GM12874 (cell line): ENCODE results near the gene FRMD4B.

ENCODE experiments used
- TF ChIP-seq, protein P1 (sequence below): IDR thresholded peaks from 2 replicates; pipeline ENCODE4 v1.5.1; 2011; ENCODE audit warnings: low read depth, mild to moderate bottlenecking, control low read depth, low read length, moderate library complexity; ENCODE audit not compliant: insufficient read depth

The FRMD4B gene

DNA sequence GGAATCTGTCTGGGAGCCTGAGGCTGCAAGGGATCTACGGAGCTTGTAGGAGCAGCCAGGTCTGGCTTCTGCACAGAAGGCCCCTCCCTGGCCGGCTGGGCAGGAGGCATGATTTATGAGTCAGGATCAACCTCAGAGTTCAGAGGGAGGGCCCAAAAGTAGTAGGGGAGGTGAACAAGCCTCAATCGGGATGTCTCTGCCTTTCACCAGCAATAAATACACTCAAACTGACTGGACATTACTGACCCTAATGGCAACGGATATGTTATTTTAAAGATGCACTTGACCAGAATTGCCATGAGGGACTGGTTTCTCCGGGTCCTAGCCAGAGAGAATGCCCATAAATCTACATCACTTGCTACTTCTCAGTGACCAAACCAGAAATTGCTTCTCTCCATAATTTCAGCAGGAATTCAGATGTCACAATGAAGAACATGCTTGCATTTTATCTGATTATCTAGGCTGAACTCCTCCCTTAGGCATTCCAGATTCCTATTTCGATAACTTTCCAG is 153.9 kb downstream of the FRMD4B start:
- TF ChIP-seq, protein P1, sequence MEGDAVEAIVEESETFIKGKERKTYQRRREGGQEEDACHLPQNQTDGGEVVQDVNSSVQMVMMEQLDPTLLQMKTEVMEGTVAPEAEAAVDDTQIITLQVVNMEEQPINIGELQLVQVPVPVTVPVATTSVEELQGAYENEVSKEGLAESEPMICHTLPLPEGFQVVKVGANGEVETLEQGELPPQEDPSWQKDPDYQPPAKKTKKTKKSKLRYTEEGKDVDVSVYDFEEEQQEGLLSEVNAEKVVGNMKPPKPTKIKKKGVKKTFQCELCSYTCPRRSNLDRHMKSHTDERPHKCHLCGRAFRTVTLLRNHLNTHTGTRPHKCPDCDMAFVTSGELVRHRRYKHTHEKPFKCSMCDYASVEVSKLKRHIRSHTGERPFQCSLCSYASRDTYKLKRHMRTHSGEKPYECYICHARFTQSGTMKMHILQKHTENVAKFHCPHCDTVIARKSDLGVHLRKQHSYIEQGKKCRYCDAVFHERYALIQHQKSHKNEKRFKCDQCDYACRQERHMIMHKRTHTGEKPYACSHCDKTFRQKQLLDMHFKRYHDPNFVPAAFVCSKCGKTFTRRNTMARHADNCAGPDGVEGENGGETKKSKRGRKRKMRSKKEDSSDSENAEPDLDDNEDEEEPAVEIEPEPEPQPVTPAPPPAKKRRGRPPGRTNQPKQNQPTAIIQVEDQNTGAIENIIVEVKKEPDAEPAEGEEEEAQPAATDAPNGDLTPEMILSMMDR: no peak

DNA sequence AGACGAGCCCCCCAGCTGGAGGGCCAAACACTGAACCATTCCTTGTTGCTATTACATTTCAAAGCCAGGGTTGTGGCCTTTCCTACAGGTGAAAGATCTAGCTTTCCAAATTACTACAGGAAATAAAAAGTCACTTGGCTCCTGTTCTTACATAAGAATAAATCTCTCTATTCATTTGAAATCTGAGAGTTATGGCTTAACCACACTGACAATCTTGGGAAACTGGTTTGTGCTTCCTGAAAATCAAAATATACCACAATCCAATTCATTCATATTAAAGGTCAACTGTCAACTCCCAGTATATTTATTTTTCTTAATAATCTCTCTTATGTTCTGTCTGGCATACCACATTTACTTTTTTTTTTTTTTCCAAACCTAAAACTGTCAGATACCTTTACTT is 159.8 kb downstream of the FRMD4B start:
- TF ChIP-seq, protein P1: no peak

DNA sequence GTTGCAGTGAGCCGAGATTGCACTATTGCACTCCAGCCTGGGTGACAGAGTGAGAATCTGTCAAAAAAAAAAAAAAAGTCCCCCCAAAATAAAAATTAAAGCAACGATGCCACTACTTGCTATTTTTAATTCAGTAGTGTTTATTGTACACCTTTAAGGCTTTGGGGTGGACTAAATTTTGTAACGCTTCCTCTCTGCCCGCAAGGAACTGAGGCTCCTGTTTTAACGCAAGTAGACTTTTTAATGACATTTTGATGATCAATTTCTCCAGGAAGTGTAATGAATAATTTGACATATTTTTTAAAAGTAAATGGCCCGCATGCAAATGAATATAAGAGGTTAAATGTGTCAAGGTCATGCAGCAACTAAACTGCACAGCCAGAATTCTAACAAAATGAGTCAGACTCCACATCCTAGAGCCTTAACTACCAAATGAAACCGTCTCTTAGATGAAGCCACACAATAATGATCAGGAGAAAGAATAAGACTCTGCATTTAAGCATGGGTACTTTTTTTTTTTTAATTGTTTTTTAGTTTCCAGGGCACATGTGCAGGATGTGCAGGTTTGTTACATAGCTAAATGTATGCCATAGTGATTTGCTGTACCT is 166.7 kb downstream of the FRMD4B start:
- TF ChIP-seq, protein P1: no peak

DNA sequence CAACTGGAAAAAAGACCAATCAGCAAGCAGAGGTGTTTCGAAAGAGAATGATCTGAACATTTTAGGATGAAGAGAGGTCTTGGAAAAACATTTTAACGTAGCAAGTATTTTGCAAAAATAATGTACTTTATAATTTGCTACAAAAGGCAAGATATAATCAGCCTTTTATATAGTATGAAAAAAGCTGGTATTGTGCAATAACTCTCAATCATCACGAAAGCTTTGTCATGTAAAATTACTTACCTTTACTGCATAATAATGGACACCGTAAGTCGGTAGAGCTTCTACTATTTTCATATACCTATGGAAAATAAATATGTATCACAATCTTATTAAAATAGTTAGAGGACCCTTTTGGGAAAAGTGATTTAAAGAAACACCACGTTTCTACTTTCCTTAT is 167.8 kb downstream of the FRMD4B start:
- TF ChIP-seq, protein P1: no peak

DNA sequence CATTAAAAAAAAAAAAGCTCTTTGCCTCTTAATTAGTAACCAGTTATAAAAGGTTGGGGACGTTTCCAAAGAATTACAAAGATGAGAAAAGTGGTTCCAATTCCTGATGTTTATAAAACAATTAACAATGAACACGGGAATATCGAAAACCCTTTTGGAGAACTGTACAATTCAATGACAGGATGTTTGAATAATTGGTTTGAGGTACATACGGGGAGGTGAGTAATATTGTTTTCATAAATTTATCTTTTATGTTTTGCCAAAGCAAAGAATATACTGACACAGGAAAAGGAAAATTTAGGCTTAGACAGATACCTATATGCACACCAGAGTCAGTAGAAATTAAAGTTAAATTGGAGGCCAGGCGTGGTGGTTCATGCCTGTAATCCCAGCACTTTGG is 168.9 kb downstream of the FRMD4B start:
- TF ChIP-seq, protein P1: no peak

DNA sequence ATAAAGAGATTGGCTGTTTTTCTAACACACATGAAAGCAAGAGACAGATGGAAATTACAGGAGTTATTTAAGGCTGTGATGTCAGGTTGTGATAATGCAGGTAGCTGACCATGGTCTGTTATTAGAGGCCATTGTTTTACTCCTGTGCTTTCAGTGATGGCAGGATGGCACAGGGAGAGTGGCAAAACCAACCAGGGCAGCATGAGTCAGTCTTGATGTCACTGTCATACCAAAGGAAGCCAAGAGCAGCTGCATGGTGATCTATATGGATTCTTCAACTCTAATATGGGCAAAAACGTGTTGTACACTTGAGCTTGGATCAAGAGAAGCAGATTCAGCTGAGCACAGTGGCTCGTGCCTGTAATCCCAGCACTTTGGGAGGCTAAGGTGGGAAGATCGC is 171.6 kb downstream of the FRMD4B start:
- TF ChIP-seq, protein P1: no peak

DNA sequence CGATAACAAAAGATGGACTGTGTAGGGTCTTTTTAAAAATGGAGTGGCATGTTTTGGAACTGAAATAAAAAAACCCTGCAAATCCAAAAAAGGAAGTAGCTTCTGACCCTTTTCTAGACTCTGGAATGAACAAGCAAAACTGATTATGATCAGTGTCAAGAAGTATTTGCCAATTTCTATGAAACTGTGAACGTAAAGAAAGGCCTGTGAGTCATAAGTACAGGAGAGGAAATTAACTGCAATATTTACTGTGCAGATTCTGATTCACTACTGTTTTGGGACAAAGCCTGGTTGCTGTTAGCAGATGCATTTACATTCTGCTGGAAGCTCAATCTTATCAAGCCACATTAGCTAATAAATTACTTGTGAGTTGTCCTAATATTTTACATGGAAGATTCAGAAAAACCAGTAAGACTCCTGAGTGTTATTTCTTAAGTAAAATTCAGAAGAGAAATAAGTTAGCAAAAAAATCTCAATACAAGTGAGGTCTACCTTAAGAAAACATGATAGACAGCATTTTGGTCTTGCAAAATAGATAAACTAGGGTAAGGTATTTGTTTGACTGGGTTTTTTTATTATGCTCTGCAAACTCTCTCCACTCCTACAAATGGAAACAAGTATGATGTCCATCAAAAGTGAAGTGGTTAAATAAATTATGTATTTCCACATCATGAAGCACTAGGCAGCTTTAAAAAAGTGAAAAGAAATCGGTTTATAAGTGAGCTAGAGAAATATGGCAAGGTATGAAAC is 173.3 kb downstream of the FRMD4B start:
- TF ChIP-seq, protein P1: no peak
